ENCODE data around the gene ZBTB4. TPM values are rescaled to one million over a fixed set of nuclear protein-coding genes. Genes with fewer than 3 reads are reported as not detected.

The ZBTB4 gene
- polyA plus RNA-seq, 1 donor from 2014 or later, result 8.0 TPM

DNA sequence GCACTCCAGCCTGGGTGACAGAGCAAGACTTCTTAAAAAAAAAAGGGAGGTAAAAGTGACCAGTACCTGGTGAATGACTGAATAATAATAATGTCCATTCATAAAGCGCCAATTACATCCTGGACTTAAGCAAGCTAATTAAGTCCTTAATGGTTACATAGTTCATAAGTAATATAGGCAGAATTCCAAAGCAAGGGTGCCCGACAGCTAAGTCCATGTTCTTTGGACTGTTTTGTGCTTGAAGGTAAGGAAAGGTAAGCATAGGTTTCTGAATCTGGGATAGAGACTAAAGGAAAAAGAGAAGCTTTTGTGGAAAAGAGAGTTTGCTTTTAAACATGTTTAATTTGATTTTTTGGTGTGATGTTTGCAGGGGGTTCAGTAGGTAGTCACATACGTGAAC lies 14.5 kb upstream of the ZBTB4 start:
- Histone ChIP-seq H4K20me1 (ENCODE audit: insufficient read depth) (peaks cover 4% of the 10 kb centered on the region), H3K27me3 (ENCODE audit: insufficient read depth, low read depth, low read length) (no peaks in the 10 kb centered on the region), H3K4me3 (ENCODE audit: low read length) (no peak overlapping the region), H3K79me2 (replicated peaks; ENCODE audit: insufficient read depth, low read length) (peaks cover 70% of the 10 kb centered on the region), H3K27ac (ENCODE audit: low read length) (no peak overlapping the region), H3K9me3 (ENCODE audit: low read length) (no peaks in the 10 kb centered on the region), H3K4me2 (ENCODE audit: low read length) (no peak overlapping the region), H3K9me2 (ENCODE audit: insufficient read depth, low read length) (no peaks in the 10 kb centered on the region), H3K9ac (ENCODE audit: low read length) (no peak overlapping the region), H3F3A (ENCODE audit: insufficient read depth, low read length, poor library complexity, severe bottlenecking) (no peaks in the 10 kb centered on the region), H2AFZ (ENCODE audit: low read depth, low read length) (no peak overlapping the region), H3K36me3 (ENCODE audit: insufficient read depth, low read length) (no peaks in the 10 kb centered on the region)
- TF ChIP-seq, protein P1, sequence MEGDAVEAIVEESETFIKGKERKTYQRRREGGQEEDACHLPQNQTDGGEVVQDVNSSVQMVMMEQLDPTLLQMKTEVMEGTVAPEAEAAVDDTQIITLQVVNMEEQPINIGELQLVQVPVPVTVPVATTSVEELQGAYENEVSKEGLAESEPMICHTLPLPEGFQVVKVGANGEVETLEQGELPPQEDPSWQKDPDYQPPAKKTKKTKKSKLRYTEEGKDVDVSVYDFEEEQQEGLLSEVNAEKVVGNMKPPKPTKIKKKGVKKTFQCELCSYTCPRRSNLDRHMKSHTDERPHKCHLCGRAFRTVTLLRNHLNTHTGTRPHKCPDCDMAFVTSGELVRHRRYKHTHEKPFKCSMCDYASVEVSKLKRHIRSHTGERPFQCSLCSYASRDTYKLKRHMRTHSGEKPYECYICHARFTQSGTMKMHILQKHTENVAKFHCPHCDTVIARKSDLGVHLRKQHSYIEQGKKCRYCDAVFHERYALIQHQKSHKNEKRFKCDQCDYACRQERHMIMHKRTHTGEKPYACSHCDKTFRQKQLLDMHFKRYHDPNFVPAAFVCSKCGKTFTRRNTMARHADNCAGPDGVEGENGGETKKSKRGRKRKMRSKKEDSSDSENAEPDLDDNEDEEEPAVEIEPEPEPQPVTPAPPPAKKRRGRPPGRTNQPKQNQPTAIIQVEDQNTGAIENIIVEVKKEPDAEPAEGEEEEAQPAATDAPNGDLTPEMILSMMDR (IDR thresholded peaks at IDR 0.05; ENCODE audit: poor library complexity, severe bottlenecking), result no peak
- TF ChIP-seq SMC3 (conservative IDR thresholded peaks at IDR 0.05; ENCODE audit: poor library complexity) (no peak), POLR2AphosphoS5 (IDR thresholded peaks at IDR 0.05) (no peak), EP300 (conservative IDR thresholded peaks at IDR 0.05; ENCODE audit: poor library complexity, severe bottlenecking) (no peak)

DNA sequence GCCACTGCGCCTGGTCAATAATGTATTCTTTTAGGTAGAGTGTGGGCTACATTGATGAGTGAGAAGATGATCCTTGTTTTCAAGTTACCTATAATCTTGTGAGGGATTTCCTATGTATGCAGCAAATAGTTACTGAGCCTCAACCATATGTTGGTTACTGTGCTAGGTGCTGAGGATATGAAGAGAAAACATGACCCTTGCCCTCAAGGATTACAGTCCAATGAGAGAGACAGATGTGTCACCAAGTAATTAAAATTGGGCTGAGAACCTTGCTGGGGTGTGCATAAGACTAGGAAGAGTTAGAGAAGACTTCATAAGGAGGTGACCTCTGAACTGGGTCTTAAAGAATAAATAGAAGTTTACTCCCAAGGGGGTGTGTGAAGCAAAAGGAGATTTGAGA lies 12.2 kb upstream of the ZBTB4 start:
- Histone ChIP-seq H3K27me3 (ENCODE audit: insufficient read depth, low read depth, low read length) (no peaks in the 10 kb centered on the region), H3K36me3 (ENCODE audit: insufficient read depth, low read length) (no peaks in the 10 kb centered on the region), H2AFZ (ENCODE audit: low read depth, low read length) (no peak overlapping the region), H3K9ac (ENCODE audit: low read length) (no peak overlapping the region), H3K4me3 (ENCODE audit: low read length) (no peak overlapping the region), H3K27ac (ENCODE audit: low read length) (no peak overlapping the region), H3F3A (ENCODE audit: insufficient read depth, low read length, poor library complexity, severe bottlenecking) (no peaks in the 10 kb centered on the region), H3K9me3 (ENCODE audit: low read length) (no peaks in the 10 kb centered on the region), H3K79me2 (replicated peaks; ENCODE audit: insufficient read depth, low read length) (peaks cover 88% of the 10 kb centered on the region), H4K20me1 (ENCODE audit: insufficient read depth) (peaks cover 4% of the 10 kb centered on the region), H3K9me2 (ENCODE audit: insufficient read depth, low read length) (no peaks in the 10 kb centered on the region), H3K4me2 (ENCODE audit: low read length) (no peak overlapping the region)
- no peak for TF ChIP-seq EP300 (conservative IDR thresholded peaks at IDR 0.05; ENCODE audit: poor library complexity, severe bottlenecking)
- no peak for TF ChIP-seq RAD21 (conservative IDR thresholded peaks at IDR 0.05)
- TF ChIP-seq, protein P2, sequence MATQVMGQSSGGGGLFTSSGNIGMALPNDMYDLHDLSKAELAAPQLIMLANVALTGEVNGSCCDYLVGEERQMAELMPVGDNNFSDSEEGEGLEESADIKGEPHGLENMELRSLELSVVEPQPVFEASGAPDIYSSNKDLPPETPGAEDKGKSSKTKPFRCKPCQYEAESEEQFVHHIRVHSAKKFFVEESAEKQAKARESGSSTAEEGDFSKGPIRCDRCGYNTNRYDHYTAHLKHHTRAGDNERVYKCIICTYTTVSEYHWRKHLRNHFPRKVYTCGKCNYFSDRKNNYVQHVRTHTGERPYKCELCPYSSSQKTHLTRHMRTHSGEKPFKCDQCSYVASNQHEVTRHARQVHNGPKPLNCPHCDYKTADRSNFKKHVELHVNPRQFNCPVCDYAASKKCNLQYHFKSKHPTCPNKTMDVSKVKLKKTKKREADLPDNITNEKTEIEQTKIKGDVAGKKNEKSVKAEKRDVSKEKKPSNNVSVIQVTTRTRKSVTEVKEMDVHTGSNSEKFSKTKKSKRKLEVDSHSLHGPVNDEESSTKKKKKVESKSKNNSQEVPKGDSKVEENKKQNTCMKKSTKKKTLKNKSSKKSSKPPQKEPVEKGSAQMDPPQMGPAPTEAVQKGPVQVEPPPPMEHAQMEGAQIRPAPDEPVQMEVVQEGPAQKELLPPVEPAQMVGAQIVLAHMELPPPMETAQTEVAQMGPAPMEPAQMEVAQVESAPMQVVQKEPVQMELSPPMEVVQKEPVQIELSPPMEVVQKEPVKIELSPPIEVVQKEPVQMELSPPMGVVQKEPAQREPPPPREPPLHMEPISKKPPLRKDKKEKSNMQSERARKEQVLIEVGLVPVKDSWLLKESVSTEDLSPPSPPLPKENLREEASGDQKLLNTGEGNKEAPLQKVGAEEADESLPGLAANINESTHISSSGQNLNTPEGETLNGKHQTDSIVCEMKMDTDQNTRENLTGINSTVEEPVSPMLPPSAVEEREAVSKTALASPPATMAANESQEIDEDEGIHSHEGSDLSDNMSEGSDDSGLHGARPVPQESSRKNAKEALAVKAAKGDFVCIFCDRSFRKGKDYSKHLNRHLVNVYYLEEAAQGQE (IDR thresholded peaks at IDR 0.05; ENCODE audit: borderline replicate concordance), result no peak
- no peak for TF ChIP-seq POLR2AphosphoS5 (IDR thresholded peaks at IDR 0.05)
- no peak for TF ChIP-seq TAF1 (IDR thresholded peaks at IDR 0.05; ENCODE audit: low read depth)
- TF ChIP-seq SMC3 (conservative IDR thresholded peaks at IDR 0.05; ENCODE audit: poor library complexity), result no peak
- TF ChIP-seq MXI1 (conservative IDR thresholded peaks at IDR 0.05; ENCODE audit: poor library complexity, severe bottlenecking), result no peak
- TF ChIP-seq, protein P1 (IDR thresholded peaks at IDR 0.05; ENCODE audit: poor library complexity, severe bottlenecking), result no peak
- TF ChIP-seq EZH2 (IDR thresholded peaks at IDR 0.05; ENCODE audit: borderline replicate concordance, insufficient read depth, low read length, poor library complexity, severe bottlenecking), result no peak

All from neural cell (in vitro differentiated cells).